HepG2 (cell line): ENCODE data around the gene SLC1A4. TPM values are rescaled to one million over a fixed set of nuclear protein-coding genes. Genes with fewer than 3 reads are reported as not detected.
A peak's percentile ranks its signal among the peaks of the same experiment; 100 is the strongest.

Source experiments
- AHDC1 ChIP-seq: sonication (generic); formaldehyde crosslinking; IDR thresholded peaks from 2 replicates; pipeline ENCODE4 v1.5.1; 2020; ENCODE audit warnings: mild to moderate bottlenecking, missing genetic modification reagents, borderline replicate concordance
- ATF1 ChIP-seq: IDR thresholded peaks from 2 replicates; pipeline ENCODE4 v1.6.1; 2016; ENCODE audit warnings: mild to moderate bottlenecking, control low read depth
- DNMT3B ChIP-seq: conservative IDR thresholded peaks from 2 replicates; pipeline ENCODE4 v1.6.1; 2016; ENCODE audit warnings: missing biosample characterization, control low read depth
- ELF4 ChIP-seq: sonication (generic); formaldehyde crosslinking; IDR thresholded peaks from 2 replicates; pipeline ENCODE4 v1.5.0; 2020; ENCODE audit warnings: missing genetic modification reagents, mild to moderate bottlenecking, moderate library complexity, borderline replicate concordance
- FOXA1 ChIP-seq, 2 experiments: fragments of 450-650 bp in 1 of 2; sonication (generic) in 1 of 2; formaldehyde crosslinking in 1 of 2; IDR thresholded peaks; 2 replicates each; pipeline versions ENCODE4 v1.4.0 to v1.6.1; 2016 to 2020; ENCODE audit warnings: missing genetic modification reagents in 1 of 2
- GATAD2A ChIP-seq: IDR thresholded peaks from 2 replicates; pipeline ENCODE4 v1.6.1; 2016
- HOXA3 ChIP-seq: sonication (generic); formaldehyde crosslinking; IDR thresholded peaks from 2 replicates; pipeline ENCODE4 v1.5.0; 2020; ENCODE audit warnings: missing genetic modification reagents
- MAFF ChIP-seq: IDR thresholded peaks from 2 replicates; pipeline ENCODE4 v1.6.1; 2011; ENCODE audit warnings: low read depth, low read length, improper control_type of control experiment
- RAD21 ChIP-seq: fragments of 450-650 bp; formaldehyde crosslinking; IDR thresholded peaks from 2 replicates; pipeline ENCODE4 v1.5.0; 2020; ENCODE audit warnings: mild to moderate bottlenecking
- SALL1 ChIP-seq: sonication (generic); formaldehyde crosslinking; IDR thresholded peaks from 2 replicates; pipeline ENCODE4 v1.8.0; 2022; ENCODE audit warnings: mild to moderate bottlenecking, missing genetic modification reagents
- SOX13 ChIP-seq, 3 experiments: fragments of 450-650 bp in 1 of 3; sonication (generic) in 1 of 3; formaldehyde crosslinking in 1 of 3; IDR thresholded peaks in 2 of 3; conservative IDR thresholded peaks in 1 of 3; 2 replicates each; pipeline versions ENCODE4 v1.5.0 to v1.6.1; 2016 to 2020; ENCODE audit warnings: antibody characterized with exemption in 1 of 3, mild to moderate bottlenecking in 1 of 3, missing compliant biosample characterization in 1 of 3, missing genetic modification reagents in 1 of 3, moderate library complexity in 1 of 3
- STAG1 ChIP-seq: sonication (generic); formaldehyde crosslinking; IDR thresholded peaks from 2 replicates; pipeline ENCODE4 v1.4.0; 2020; ENCODE audit warnings: missing genetic modification reagents
- ZBTB38 ChIP-seq: sonication (generic); formaldehyde crosslinking; IDR thresholded peaks from 2 replicates; pipeline ENCODE4 v1.5.1; 2020; ENCODE audit warnings: mild to moderate bottlenecking, missing genetic modification reagents
- ZNF574 ChIP-seq: sonication (generic); formaldehyde crosslinking; IDR thresholded peaks from 2 replicates; pipeline ENCODE4 v1.4.0; 2020; ENCODE audit warnings: missing genetic modification reagents
- ZNF687 ChIP-seq: sonication (generic); formaldehyde crosslinking; IDR thresholded peaks from 2 replicates; pipeline ENCODE4 v1.5.1; 2020; ENCODE audit warnings: mild to moderate bottlenecking, missing genetic modification reagents, moderate library complexity
- polyA plus RNA-seq, 8 experiments: library from polyadenylated mRNA; depleted of rRNA in 3 of 8; stranded (reverse) in 7 of 8; unstranded in 1 of 8; fragments of >200 nt; fragmentation: Illumina TruSeq in 4 of 8; extraction: Trizol in 4 of 8; gene quantifications; 2 replicates each; pipeline versions ENCODE4 v1.2.1 to v1.2.3, GENCODE V29; 2011 to 2016; ENCODE audit warnings: low read depth in 4 of 8, missing spikeins in 1 of 8, mixed read lengths in 1 of 8; ENCODE audit not compliant: insufficient read depth in 1 of 8
- total RNA-seq, 5 experiments: library from RNA; depleted of rRNA; stranded (reverse); fragments of >200 nt; fragmentation: Illumina TruSeq; extraction: Trizol; gene quantifications; 2 replicates each; pipeline ENCODE4 v1.2.3, GENCODE V29; 2016; ENCODE audit warnings: low read depth in 1 of 5

SLC1A4 gene
- total and polyA plus RNA-seq, 2 of the 13 experiments (the other 11 are each of a cell fraction or from before 2014, with no cell fraction given): 21.0 to 39.6 TPM

GRCh38 chr2:65064728-65065552 is 75.7 kb downstream of the SLC1A4 start (continued):
- TF ChIP-seq SALL1 (CRISPR knock-in tag): peak; percentile 39; the same call in 1 of the 2 replicates
- TF ChIP-seq ZNF574 (CRISPR knock-in tag): no peak
- TF ChIP-seq RAD21: 0 out of 2 replicates have a peak, but pooled peaks have one; percentile 13
- no peak for TF ChIP-seq ELF4 (CRISPR knock-in tag)
- peak; percentile 68 for TF ChIP-seq STAG1 (CRISPR knock-in tag)
- TF ChIP-seq MAFF: peak; percentile 69
- 0 out of 2 replicates have a peak, but pooled peaks have one; percentile 18 for TF ChIP-seq ZNF687 (CRISPR knock-in tag)
- 0 out of 2 replicates have a peak, but pooled peaks have one; percentile 43 for TF ChIP-seq DNMT3B (CRISPR knock-in tag)
- no peak for TF ChIP-seq SOX13 (IDR thresholded peaks at IDR 0.05)
- TF ChIP-seq SOX13 (CRISPR knock-in tag; conservative IDR thresholded peaks at IDR 0.05 in 1 of 2, IDR thresholded peaks at IDR 0.05 in 1 of 2): peak in 1 of 2 experiments; percentile 40; a peak in 1 of 4 replicates
- peak; percentile 33; the same call in 1 of the 2 replicates for TF ChIP-seq GATAD2A
- 0 out of 2 replicates have a peak, but pooled peaks have one; percentile 21 for TF ChIP-seq ZBTB38 (CRISPR knock-in tag)
- TF ChIP-seq ATF1 (CRISPR knock-in tag): no peak
- peak; percentile 48; the same call in 1 of the 2 replicates for TF ChIP-seq AHDC1
- TF ChIP-seq HOXA3 (CRISPR knock-in tag): no peak
- no peak for TF ChIP-seq FOXA1 (IDR thresholded peaks at IDR 0.05)
- 0 out of 2 replicates have a peak, but pooled peaks have one; percentile 17 for TF ChIP-seq FOXA1 (CRISPR knock-in tag; IDR thresholded peaks at IDR 0.05)
